ENCODE measurements around the gene MYEOV.
A peak's percentile ranks its signal among the peaks of the same experiment; 100 is the strongest.

MYEOV gene

DNA sequence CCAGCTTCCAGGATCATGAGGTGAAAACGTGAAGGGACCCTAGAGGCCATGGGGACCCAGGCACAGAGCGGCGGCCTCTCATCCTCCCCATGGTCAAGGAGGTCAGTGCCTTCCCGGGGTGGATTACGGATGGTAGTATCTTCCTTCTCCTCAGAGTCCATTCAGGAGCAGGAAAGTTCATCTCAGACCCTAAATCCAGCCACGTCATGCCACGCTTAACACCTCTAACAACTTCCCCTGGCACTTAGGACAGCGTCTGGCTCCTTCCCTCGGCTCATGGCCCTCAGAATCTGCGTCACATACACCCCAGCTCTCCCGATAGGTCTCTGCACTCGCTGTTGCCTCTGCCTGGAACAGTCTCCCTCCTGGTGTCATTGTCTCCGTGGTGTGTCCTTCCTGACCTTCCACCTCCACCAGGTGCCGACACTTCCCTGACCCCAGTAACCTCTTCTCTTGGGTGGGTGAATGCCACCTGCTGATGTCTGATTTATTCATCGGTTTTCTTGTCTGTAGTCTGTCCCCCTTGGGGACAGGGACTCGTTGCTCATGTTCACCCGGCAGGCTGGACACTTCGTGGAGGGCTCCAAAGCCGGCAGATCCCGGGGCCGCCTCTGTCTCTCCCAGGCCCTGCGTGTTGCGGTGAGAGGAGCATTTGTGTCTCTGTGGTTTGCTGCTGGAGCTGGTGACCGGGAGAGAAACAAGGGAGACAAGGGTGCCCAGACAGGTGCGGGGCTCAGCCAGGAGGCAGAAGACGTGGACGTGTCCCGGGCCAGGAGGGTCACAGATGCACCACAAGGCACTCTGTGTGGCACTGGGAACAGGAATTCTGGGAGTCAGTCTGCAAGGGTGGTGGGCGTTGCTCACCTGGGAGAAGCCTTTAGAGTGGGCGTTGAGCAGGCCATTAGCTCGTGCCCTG is 1.4 kb downstream of the MYEOV start:
- H3K27me3 ChIP-seq (ENCODE audit: insufficient read depth, low read length, poor library complexity), result no peaks in the 10 kb centered on the region
- no peak overlapping the region for H2BK15ac ChIP-seq (replicated peaks; ENCODE audit: low read depth)
- H3K4me3 ChIP-seq (ENCODE audit: low read length), result no peak overlapping the region
- no peak for DNase-seq
- no peaks in the 10 kb centered on the region for H3K4me1 ChIP-seq (ENCODE audit: control insufficient read depth, low read depth, low read length)
- H3K27ac ChIP-seq (ENCODE audit: low read depth, low read length), result no peak overlapping the region
- H3K18ac ChIP-seq (ENCODE audit: low read length), result no peak overlapping the region
- WGBS (ENCODE audit: extremely low coverage, insufficient coverage, low lambda C conversion rate), result no CpG with 5 or more reads among the region's 31 CpGs
- H3K23ac ChIP-seq (ENCODE audit: low read length), result no peak overlapping the region
- H3K4ac ChIP-seq (ENCODE audit: low read depth, low read length), result no peak overlapping the region
- H4K8ac ChIP-seq (ENCODE audit: low read depth, low read length), result no peak overlapping the region
- no peak overlapping the region for H3K4me2 ChIP-seq (ENCODE audit: low read length)
- H3K9ac ChIP-seq (ENCODE audit: low read length), result no peak overlapping the region
- no peaks in the 10 kb centered on the region for H3K79me2 ChIP-seq (ENCODE audit: control insufficient read depth, insufficient read depth, low read length)
- no peaks in the 10 kb centered on the region for H3K36me3 ChIP-seq (ENCODE audit: control insufficient read depth, insufficient read depth, low read length)
- H2AK5ac ChIP-seq (ENCODE audit: low read length), result no peak overlapping the region
- H3K56ac ChIP-seq (ENCODE audit: low read length), result no peak overlapping the region
- H2BK120ac ChIP-seq (ENCODE audit: low read depth, low read length), result no peak overlapping the region
- no peaks in the 10 kb centered on the region for H3K79me1 ChIP-seq (ENCODE audit: low read length)
- H4K5ac ChIP-seq (ENCODE audit: low read length), result no peak overlapping the region
- H2BK5ac ChIP-seq (ENCODE audit: low read length), result no peak overlapping the region

DNA sequence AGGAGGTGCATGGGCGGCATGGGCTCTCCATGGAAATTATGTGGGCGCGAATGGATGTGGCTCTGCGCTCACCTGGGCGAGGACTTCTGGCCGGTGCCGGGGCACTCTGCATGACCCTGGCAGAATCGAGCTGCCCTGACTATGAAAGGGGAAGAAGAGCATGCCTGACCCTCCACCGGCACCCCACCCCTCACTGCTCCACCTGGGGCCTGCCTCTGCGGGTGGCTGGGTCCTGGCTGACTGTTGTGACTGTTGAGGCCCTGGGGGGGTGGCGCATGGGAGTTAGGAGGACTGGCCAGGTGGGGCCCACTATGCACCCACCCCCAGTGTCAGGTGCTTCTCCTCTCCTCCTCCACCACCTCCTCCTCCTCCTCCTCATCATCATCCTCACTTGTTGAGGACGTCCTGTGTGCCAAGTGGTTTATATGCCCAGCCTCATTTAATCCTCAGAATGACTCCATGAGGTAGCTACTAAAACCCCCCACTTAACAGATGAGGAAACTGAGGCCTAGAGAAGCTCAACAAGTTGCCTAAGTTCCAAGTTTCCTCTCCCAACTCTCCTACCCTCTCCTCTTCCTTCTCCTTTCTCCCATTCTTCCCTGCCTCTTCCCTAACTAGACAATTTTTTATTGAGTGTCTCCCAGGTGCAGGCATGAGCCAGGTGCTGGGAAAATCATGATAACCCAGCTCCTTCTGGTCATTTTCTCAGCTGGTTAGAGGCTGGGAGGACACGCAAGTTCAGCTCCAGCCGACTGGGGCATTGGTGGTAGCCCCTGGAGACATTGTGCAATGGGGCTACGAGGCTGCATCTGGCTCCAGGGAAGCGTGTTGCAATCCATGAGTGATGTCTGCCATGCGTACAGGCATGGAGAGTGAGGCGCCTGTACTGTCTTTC is 2.3 kb downstream of the MYEOV start:
- Histone ChIP-seq H3K9ac (ENCODE audit: low read length) (no peak overlapping the region), H3K4me2 (ENCODE audit: low read length) (no peak overlapping the region), H4K5ac (ENCODE audit: low read length) (no peak overlapping the region), H3K79me1 (ENCODE audit: low read length) (no peaks in the 10 kb centered on the region), H3K4ac (ENCODE audit: low read depth, low read length) (no peak overlapping the region), H3K23ac (ENCODE audit: low read length) (no peak overlapping the region), H3K79me2 (ENCODE audit: control insufficient read depth, insufficient read depth, low read length) (no peaks in the 10 kb centered on the region), H2BK5ac (ENCODE audit: low read length) (no peak overlapping the region), H3K27me3 (ENCODE audit: insufficient read depth, low read length, poor library complexity) (no peaks in the 10 kb centered on the region), H3K36me3 (ENCODE audit: control insufficient read depth, insufficient read depth, low read length) (no peaks in the 10 kb centered on the region), H3K18ac (ENCODE audit: low read length) (no peak overlapping the region), H2BK15ac (replicated peaks; ENCODE audit: low read depth) (no peak overlapping the region), H3K4me1 (ENCODE audit: control insufficient read depth, low read depth, low read length) (no peaks in the 10 kb centered on the region), H2AK5ac (ENCODE audit: low read length) (no peak overlapping the region), H3K27ac (ENCODE audit: low read depth, low read length) (no peak overlapping the region), H2BK120ac (ENCODE audit: low read depth, low read length) (no peak overlapping the region), H3K4me3 (ENCODE audit: low read length) (no peak overlapping the region), H3K56ac (ENCODE audit: low read length) (no peak overlapping the region), H4K8ac (ENCODE audit: low read depth, low read length) (no peak overlapping the region)
- DNase-seq, result no peak
- WGBS (ENCODE audit: extremely low coverage, insufficient coverage, low lambda C conversion rate), result no CpG with 5 or more reads among the region's 18 CpGs

DNA sequence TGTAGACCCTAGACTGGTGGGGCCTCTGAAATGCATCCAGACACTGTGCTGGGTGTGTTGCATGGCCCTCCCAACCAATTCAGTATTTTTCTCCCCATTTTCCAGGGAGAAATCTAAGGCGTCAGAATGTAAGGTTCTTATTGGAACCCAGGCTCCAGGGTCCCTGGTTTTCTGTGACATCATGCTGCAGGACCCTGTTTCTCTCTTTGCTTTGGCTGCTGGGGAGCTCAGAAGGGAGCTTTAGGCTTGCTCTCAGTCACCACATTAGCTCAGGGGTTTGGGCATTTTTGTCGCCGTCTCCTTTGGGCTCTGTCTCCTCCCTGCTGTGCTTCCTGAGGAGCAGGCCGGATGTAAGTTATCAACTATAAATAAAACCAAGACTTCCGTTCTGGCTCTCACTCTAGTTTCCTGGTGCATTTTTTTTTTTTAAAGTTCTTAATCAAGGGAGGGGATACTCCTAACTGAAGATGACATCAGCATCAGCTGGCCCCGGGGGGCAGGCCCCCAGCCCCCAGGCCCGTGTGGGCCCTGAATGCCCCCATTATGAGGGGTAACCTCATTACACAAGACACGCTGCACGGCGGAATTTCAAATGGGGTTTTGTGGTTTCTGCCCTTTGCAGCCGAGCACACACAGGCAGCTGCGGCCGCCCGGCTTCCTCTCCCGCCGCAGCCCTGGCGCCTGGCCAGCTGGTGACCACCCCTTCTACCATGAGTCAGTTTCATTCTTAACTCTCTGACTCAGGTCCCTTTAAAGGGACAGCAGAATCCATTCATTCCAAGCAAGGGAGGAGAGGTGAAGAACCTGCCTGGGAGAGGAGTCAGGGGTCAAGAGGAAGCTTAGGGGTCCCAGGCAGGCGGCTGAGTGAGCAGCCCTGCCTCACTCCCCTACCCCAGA is 3.2 kb downstream of the MYEOV start:
- Histone ChIP-seq H3K79me2 (ENCODE audit: control insufficient read depth, insufficient read depth, low read length) (no peaks in the 10 kb centered on the region), H4K8ac (ENCODE audit: low read depth, low read length) (no peak overlapping the region), H3K4ac (ENCODE audit: low read depth, low read length) (no peak overlapping the region), H2BK5ac (ENCODE audit: low read length) (no peak overlapping the region), H3K27me3 (ENCODE audit: insufficient read depth, low read length, poor library complexity) (no peaks in the 10 kb centered on the region), H3K4me1 (ENCODE audit: control insufficient read depth, low read depth, low read length) (no peaks in the 10 kb centered on the region), H2AK5ac (ENCODE audit: low read length) (no peak overlapping the region), H3K36me3 (ENCODE audit: control insufficient read depth, insufficient read depth, low read length) (no peaks in the 10 kb centered on the region), H3K4me3 (ENCODE audit: low read length) (no peak overlapping the region), H3K79me1 (ENCODE audit: low read length) (no peaks in the 10 kb centered on the region), H4K5ac (ENCODE audit: low read length) (no peak overlapping the region), H3K4me2 (ENCODE audit: low read length) (no peak overlapping the region), H3K9ac (ENCODE audit: low read length) (no peak overlapping the region), H2BK120ac (ENCODE audit: low read depth, low read length) (no peak overlapping the region), H3K23ac (ENCODE audit: low read length) (no peak overlapping the region), H2BK15ac (replicated peaks; ENCODE audit: low read depth) (no peak overlapping the region), H3K27ac (ENCODE audit: low read depth, low read length) (no peak overlapping the region), H3K18ac (ENCODE audit: low read length) (no peak overlapping the region), H3K56ac (ENCODE audit: low read length) (no peak overlapping the region)
- WGBS (ENCODE audit: extremely low coverage, insufficient coverage, low lambda C conversion rate), result no CpG with 5 or more reads among the region's 18 CpGs
- peak; percentile 73 for DNase-seq

DNA sequence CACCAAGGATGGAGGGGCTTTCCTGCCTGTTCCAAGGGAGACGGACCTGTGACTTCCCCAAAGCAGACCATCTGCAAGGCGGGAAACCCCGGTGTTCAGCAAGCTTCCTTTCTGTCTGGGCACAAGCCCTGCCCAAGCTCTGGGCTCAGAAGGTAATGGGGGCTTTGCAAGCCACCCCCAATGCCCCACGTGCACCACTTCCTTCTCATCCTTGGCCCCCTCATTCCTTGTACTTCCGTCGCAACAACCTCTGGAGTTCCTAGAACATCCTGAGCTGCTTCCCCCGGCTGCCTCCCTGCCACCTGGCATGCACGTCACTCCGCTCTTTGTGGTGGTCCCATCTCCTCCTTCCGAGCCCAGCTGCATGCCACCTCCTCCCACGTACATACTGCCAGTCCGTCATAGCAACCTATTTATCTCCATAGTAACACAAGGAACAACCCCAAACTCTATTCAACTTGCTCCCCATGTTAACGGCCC is 3.9 kb downstream of the MYEOV start:
- Histone ChIP-seq H4K8ac (ENCODE audit: low read depth, low read length) (no peak overlapping the region), H3K27me3 (ENCODE audit: insufficient read depth, low read length, poor library complexity) (no peaks in the 10 kb centered on the region), H3K56ac (ENCODE audit: low read length) (no peak overlapping the region), H2AK5ac (ENCODE audit: low read length) (no peak overlapping the region), H3K23ac (ENCODE audit: low read length) (no peak overlapping the region), H3K4ac (ENCODE audit: low read depth, low read length) (no peak overlapping the region), H3K79me2 (ENCODE audit: control insufficient read depth, insufficient read depth, low read length) (no peaks in the 10 kb centered on the region), H3K36me3 (ENCODE audit: control insufficient read depth, insufficient read depth, low read length) (no peaks in the 10 kb centered on the region), H2BK5ac (ENCODE audit: low read length) (no peak overlapping the region), H3K27ac (ENCODE audit: low read depth, low read length) (no peak overlapping the region), H2BK15ac (replicated peaks; ENCODE audit: low read depth) (no peak overlapping the region), H3K4me3 (ENCODE audit: low read length) (no peak overlapping the region), H3K79me1 (ENCODE audit: low read length) (no peaks in the 10 kb centered on the region), H3K9ac (ENCODE audit: low read length) (no peak overlapping the region), H3K4me1 (ENCODE audit: control insufficient read depth, low read depth, low read length) (no peaks in the 10 kb centered on the region), H4K5ac (ENCODE audit: low read length) (no peak overlapping the region), H2BK120ac (ENCODE audit: low read depth, low read length) (no peak overlapping the region), H3K4me2 (ENCODE audit: low read length) (no peak overlapping the region), H3K18ac (ENCODE audit: low read length) (no peak overlapping the region)
- no CpG with 5 or more reads among the region's 13 CpGs for WGBS (ENCODE audit: extremely low coverage, insufficient coverage, low lambda C conversion rate)
- DNase-seq, result no peak

GRCh38 chr11:69298267-69299022 is 4.5 kb downstream of the MYEOV start:
- Histone ChIP-seq H3K27me3 (ENCODE audit: insufficient read depth, low read length, poor library complexity) (no peaks in the 10 kb centered on the region), H2BK120ac (ENCODE audit: low read depth, low read length) (no peak overlapping the region), H2BK15ac (replicated peaks; ENCODE audit: low read depth) (no peak overlapping the region), H2AK5ac (ENCODE audit: low read length) (no peak overlapping the region), H3K27ac (ENCODE audit: low read depth, low read length) (no peak overlapping the region), H3K36me3 (ENCODE audit: control insufficient read depth, insufficient read depth, low read length) (no peaks in the 10 kb centered on the region), H3K79me1 (ENCODE audit: low read length) (no peaks in the 10 kb centered on the region), H3K18ac (ENCODE audit: low read length) (no peak overlapping the region), H3K4ac (ENCODE audit: low read depth, low read length) (no peak overlapping the region), H3K23ac (ENCODE audit: low read length) (no peak overlapping the region), H3K56ac (ENCODE audit: low read length) (no peak overlapping the region), H3K4me2 (ENCODE audit: low read length) (no peak overlapping the region), H4K5ac (ENCODE audit: low read length) (no peak overlapping the region), H2BK5ac (ENCODE audit: low read length) (no peak overlapping the region), H4K8ac (ENCODE audit: low read depth, low read length) (no peak overlapping the region), H3K4me1 (ENCODE audit: control insufficient read depth, low read depth, low read length) (no peaks in the 10 kb centered on the region), H3K9ac (ENCODE audit: low read length) (no peak overlapping the region), H3K4me3 (ENCODE audit: low read length) (no peak overlapping the region), H3K79me2 (ENCODE audit: control insufficient read depth, insufficient read depth, low read length) (no peaks in the 10 kb centered on the region)
- no CpG with 5 or more reads among the region's 22 CpGs for WGBS (ENCODE audit: extremely low coverage, insufficient coverage, low lambda C conversion rate)
- DNase-seq, result peak; percentile 41

Data from mesendoderm (in vitro differentiated cells).